Astrocyte of the hippocampus (primary cell): ENCODE measurements around the gene IFNL2.
"Not testable (repeated sequence)": the region's sequence is repeated elsewhere in the genome, so short reads cannot be mapped to it uniquely, and the experiment has no call there.

Source experiments
- DNase-seq: peaks from one replicate; pipeline ENCODE4 v3.0.0; 2011; ENCODE audit warnings: low read depth, low spot score

The IFNL2 gene

GRCh38 chr19:39253374-39254149 is 14.6 kb upstream of the IFNL2 start:
- DNase-seq: no peak

GRCh38 chr19:39254531-39255345 is 13.5 kb upstream of the IFNL2 start:
- no peak for DNase-seq

- no peak for DNase-seq
Observed at GRCh38 chr19:39257227-39257626, 11.0 kb upstream of the IFNL2 start.

- no peak for DNase-seq
Observed at GRCh38 chr19:39261704-39262103, 6.5 kb upstream of the IFNL2 start.

- no peak for DNase-seq
Observed at GRCh38 chr19:39262496-39262895, 5.7 kb upstream of the IFNL2 start.

GRCh38 chr19:39263912-39264305 is 4.3 kb upstream of the IFNL2 start:
- DNase-seq: no peak

GRCh38 chr19:39264306-39265290 is 3.6 kb upstream of the IFNL2 start:
- DNase-seq: peak; percentile 41

- no peak for DNase-seq
Observed at GRCh38 chr19:39265321-39265916, 2.8 kb upstream of the IFNL2 start.

- DNase-seq: not testable (repeated sequence)
Observed at GRCh38 chr19:39268531-39269223, 481 bp downstream of the IFNL2 start.

GRCh38 chr19:39269369-39269768 is 1.2 kb downstream of the IFNL2 start:
- DNase-seq: not testable (repeated sequence)

GRCh38 chr19:39270036-39270871 is 2.1 kb downstream of the IFNL2 start:
- DNase-seq: no peak

- not testable (repeated sequence) for DNase-seq
Observed at GRCh38 chr19:39273859-39274258, 5.7 kb downstream of the IFNL2 start.

- no peak for DNase-seq
Observed at GRCh38 chr19:39275578-39275977, 7.4 kb downstream of the IFNL2 start.

- no peak for DNase-seq
Observed at GRCh38 chr19:39276740-39277139, 8.5 kb downstream of the IFNL2 start.

- DNase-seq: no peak
Observed at GRCh38 chr19:39277598-39277997, 9.4 kb downstream of the IFNL2 start.

GRCh38 chr19:39282021-39282420 is 13.8 kb downstream of the IFNL2 start:
- no peak for DNase-seq

GRCh38 chr19:39284032-39284431 is 15.8 kb downstream of the IFNL2 start:
- no peak for DNase-seq

GRCh38 chr19:39293394-39293793 is 25.2 kb downstream of the IFNL2 start:
- no peak for DNase-seq

- no peak for DNase-seq
Observed at GRCh38 chr19:39296055-39296645, 28.0 kb downstream of the IFNL2 start, which contains the start of gene IFNL1. IFNL1 (plus strand) TSS chr19:39296407; CDS start chr19:39296422, 15 bp downstream.
